Loucy (cell line): Measurements from ENCODE around the gene RELCH.

ENCODE experiments used
- CTCF ChIP-seq: fragments of 200-600 bp; sonication (generic); conservative IDR thresholded peaks from 2 replicates; pipeline ENCODE4 v1.5.1; 2014; ENCODE audit warnings: mild to moderate bottlenecking, antibody characterized with exemption, low read length
- EZH2phosphoT487 ChIP-seq: fragments of 200-600 bp; IDR thresholded peaks from 2 replicates; pipeline ENCODE4 v1.6.1; 2018; ENCODE audit warnings: antibody characterized with exemption, mild to moderate bottlenecking, moderate library complexity, borderline replicate concordance

GRCh38 chr18:62288665-62289008 is 101.6 kb downstream of the RELCH start:
- TF ChIP-seq CTCF = no peak
- TF ChIP-seq EZH2phosphoT487 = no peak
